ENCODE measurements around the gene SAPCD2.

The SAPCD2 gene

GRCh38 chr9:137112564-137113384 lies 42.4 kb upstream of the SAPCD2 start:
- H3K4me1 ChIP-seq (ENCODE audit: control insufficient read depth, insufficient read depth, low read length, unreplicated experiment): no peaks in the 10 kb centered on the region
- peak overlapping the region; percentile 53; the same call in 1 of the 2 replicates for H3K4me3 ChIP-seq (ENCODE audit: low read depth, low read length)
- no peaks in the 10 kb centered on the region for H3K27me3 ChIP-seq (ENCODE audit: insufficient read depth, low read length)
- H3K36me3 ChIP-seq (ENCODE audit: insufficient read depth, low read length): peaks cover 3% of the 10 kb centered on the region; the same call in 1 of the 2 replicates
- no peak overlapping the region for H3K27ac ChIP-seq (ENCODE audit: low read depth, low read length)
- H3K79me2 ChIP-seq (ENCODE audit: control insufficient read depth, insufficient read depth, low read length, unreplicated experiment): peaks cover 5% of the 10 kb centered on the region
- H2AFZ ChIP-seq (ENCODE audit: low read length, unreplicated experiment): no peak overlapping the region

GRCh38 chr9:137111788-137112563 lies 41.6 kb upstream of the SAPCD2 start:
- Histone ChIP-seq H3K27ac (ENCODE audit: low read depth, low read length) (no peak overlapping the region), H3K4me1 (ENCODE audit: control insufficient read depth, insufficient read depth, low read length, unreplicated experiment) (no peaks in the 10 kb centered on the region), H2AFZ (ENCODE audit: low read length, unreplicated experiment) (no peak overlapping the region), H3K36me3 (ENCODE audit: insufficient read depth, low read length) (peaks cover 3% of the 10 kb centered on the region; the same call in 1 of the 2 replicates), H3K27me3 (ENCODE audit: insufficient read depth, low read length) (no peaks in the 10 kb centered on the region), H3K4me3 (ENCODE audit: low read depth, low read length) (no peak overlapping the region), H3K79me2 (ENCODE audit: control insufficient read depth, insufficient read depth, low read length, unreplicated experiment) (peaks cover 5% of the 10 kb centered on the region)

DNA sequence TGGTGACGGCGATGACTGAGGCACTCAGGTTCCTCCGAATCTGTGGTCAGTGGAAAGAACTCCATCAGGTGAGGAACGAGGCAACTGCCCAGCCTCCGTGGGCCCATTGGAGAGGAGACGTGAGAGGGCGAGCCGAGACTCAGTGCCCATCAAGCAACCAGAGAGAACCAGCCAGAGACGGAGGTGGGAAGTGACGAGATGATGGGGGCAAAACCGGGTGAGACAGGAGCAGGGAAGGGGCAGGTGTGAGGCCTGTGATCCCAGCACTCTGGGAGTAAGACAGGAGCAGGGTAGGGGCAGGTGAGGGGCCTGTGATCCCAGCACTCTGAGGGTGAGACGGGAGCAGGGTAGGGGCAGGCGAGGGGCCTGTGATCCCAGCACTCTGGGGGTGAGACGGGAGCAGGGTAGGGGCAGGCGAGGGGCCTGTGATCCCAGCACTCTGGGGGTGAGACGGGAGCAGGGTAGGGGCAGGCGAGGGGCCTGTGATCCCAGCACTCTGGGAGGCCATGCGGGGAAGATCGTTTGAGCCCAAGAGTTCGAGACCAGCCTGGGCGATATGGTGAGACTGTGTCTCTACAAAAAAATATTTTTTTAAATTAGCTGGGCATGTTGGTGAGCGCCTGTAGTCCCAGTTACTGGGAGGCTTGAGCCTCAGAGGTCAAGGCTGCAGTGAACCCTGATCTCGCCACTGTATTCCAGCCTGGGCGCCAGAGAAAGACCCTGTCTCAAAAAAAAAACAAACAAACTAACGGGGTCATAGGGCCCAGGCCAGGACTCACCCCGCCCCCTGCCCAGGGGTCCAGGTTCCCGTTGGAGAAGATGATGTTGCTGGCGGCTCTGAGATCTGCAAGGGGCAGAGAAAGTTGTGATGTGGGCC lies 40.8 kb upstream of the SAPCD2 start:
- no peaks in the 10 kb centered on the region for H3K4me1 ChIP-seq (ENCODE audit: control insufficient read depth, insufficient read depth, low read length, unreplicated experiment)
- no peak overlapping the region for H2AFZ ChIP-seq (ENCODE audit: low read length, unreplicated experiment)
- H3K27ac ChIP-seq (ENCODE audit: low read depth, low read length): no peak overlapping the region
- peaks cover 5% of the 10 kb centered on the region for H3K79me2 ChIP-seq (ENCODE audit: control insufficient read depth, insufficient read depth, low read length, unreplicated experiment)
- H3K4me3 ChIP-seq (ENCODE audit: low read depth, low read length): no peak overlapping the region
- H3K36me3 ChIP-seq (ENCODE audit: insufficient read depth, low read length): peaks cover 3% of the 10 kb centered on the region; the same call in 1 of the 2 replicates
- no peaks in the 10 kb centered on the region for H3K27me3 ChIP-seq (ENCODE audit: insufficient read depth, low read length)

GRCh38 chr9:137110147-137110910 lies 40.0 kb upstream of the SAPCD2 start:
- Histone ChIP-seq H2AFZ (ENCODE audit: low read length, unreplicated experiment) (no peak overlapping the region), H3K36me3 (ENCODE audit: insufficient read depth, low read length) (peaks cover 3% of the 10 kb centered on the region; the same call in 1 of the 2 replicates), H3K27ac (ENCODE audit: low read depth, low read length) (no peak overlapping the region), H3K4me3 (ENCODE audit: low read depth, low read length) (no peak overlapping the region), H3K4me1 (ENCODE audit: control insufficient read depth, insufficient read depth, low read length, unreplicated experiment) (no peaks in the 10 kb centered on the region), H3K27me3 (ENCODE audit: insufficient read depth, low read length) (no peaks in the 10 kb centered on the region), H3K79me2 (ENCODE audit: control insufficient read depth, insufficient read depth, low read length, unreplicated experiment) (peaks cover 5% of the 10 kb centered on the region)

DNA sequence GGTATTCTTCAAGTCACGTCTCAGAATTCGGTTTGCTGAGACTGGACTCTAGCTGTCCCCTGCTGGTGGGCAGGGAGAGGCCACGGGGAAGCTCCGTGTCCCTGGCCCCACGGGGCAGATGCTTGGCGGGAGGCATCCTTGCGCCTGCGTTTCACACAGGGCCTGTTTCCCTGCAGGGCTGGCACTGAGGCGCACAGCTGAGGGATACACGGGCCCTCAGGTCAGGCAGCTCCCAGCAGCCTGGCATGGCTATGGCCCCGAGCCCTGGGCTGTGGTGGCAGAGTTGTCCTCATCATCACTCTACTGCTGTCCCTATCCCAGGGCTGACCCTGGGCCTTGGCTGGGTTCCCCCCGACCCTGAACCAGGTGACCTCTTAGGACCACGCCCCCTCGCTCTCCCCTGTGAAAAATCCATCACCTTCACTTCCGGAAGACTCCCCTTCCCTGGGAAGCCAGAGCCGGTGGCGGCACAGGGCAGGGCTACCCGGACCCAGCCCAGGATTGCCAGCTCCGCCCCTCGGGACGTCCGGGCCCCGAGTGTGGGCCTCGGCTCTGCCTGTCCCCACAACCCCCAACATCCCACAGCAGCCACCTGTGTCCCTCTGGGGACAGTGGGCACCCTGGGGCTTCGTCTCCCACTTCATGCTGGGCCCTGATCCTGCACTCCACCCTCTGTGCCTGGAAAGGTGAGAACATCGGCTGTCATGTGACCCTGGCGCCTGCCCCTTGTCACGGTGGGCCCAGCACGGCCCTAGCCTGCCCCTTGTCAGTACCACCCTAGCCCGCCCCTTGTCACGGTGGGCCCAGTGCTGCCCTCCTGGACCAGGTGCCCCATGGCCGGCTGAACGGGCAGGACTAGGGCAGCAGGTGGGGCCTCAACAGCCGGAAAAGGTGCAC lies 39.1 kb upstream of the SAPCD2 start:
- peaks cover 5% of the 10 kb centered on the region for H3K79me2 ChIP-seq (ENCODE audit: control insufficient read depth, insufficient read depth, low read length, unreplicated experiment)
- H3K4me1 ChIP-seq (ENCODE audit: control insufficient read depth, insufficient read depth, low read length, unreplicated experiment): no peaks in the 10 kb centered on the region
- H2AFZ ChIP-seq (ENCODE audit: low read length, unreplicated experiment): no peak overlapping the region
- peaks cover 3% of the 10 kb centered on the region; the same call in 1 of the 2 replicates for H3K36me3 ChIP-seq (ENCODE audit: insufficient read depth, low read length)
- no peak overlapping the region for H3K4me3 ChIP-seq (ENCODE audit: low read depth, low read length)
- H3K27me3 ChIP-seq (ENCODE audit: insufficient read depth, low read length): no peaks in the 10 kb centered on the region
- H3K27ac ChIP-seq (ENCODE audit: low read depth, low read length): no peak overlapping the region

GRCh38 chr9:137108608-137109249 lies 38.4 kb upstream of the SAPCD2 start:
- H3K36me3 ChIP-seq (ENCODE audit: insufficient read depth, low read length): peaks cover 6% of the 10 kb centered on the region; the same call in 1 of the 2 replicates
- no peak overlapping the region for H2AFZ ChIP-seq (ENCODE audit: low read length, unreplicated experiment)
- H3K4me1 ChIP-seq (ENCODE audit: control insufficient read depth, insufficient read depth, low read length, unreplicated experiment): no peaks in the 10 kb centered on the region
- no peaks in the 10 kb centered on the region for H3K27me3 ChIP-seq (ENCODE audit: insufficient read depth, low read length)
- H3K79me2 ChIP-seq (ENCODE audit: control insufficient read depth, insufficient read depth, low read length, unreplicated experiment): peaks cover 5% of the 10 kb centered on the region
- H3K27ac ChIP-seq (ENCODE audit: low read depth, low read length): no peak overlapping the region
- no peak overlapping the region for H3K4me3 ChIP-seq (ENCODE audit: low read depth, low read length)

GRCh38 chr9:137107982-137108381 lies 37.6 kb upstream of the SAPCD2 start:
- H3K36me3 ChIP-seq (ENCODE audit: insufficient read depth, low read length): peaks cover 13% of the 10 kb centered on the region; the same call in 1 of the 2 replicates

DNA sequence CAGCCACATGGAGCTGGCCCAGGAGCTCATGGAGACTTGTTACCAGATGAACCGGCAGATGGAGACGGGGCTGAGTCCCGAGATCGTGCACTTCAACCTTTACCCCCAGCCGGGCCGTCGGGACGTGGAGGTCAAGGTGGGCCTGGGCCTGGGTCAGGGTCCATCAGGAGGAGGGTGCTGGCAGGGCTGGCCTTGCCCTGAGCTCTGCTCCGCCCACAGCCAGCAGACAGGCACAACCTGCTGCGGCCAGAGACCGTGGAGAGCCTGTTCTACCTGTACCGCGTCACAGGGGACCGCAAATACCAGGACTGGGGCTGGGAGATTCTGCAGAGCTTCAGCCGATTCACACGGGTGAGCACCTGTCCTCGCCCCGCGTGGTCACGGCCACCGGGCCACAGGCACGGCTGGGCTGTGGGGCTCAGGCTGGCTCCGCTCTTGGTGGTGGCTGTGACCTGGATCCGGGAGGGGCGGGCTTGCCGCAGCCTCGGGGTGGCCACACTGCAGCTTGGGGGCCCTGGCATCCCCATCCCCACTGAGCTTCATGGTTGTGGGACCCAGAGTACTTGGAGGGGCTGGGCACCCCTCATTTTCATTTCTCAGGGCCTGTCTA lies 37.1 kb upstream of the SAPCD2 start:
- Histone ChIP-seq H3K27ac (ENCODE audit: low read depth, low read length) (no peak overlapping the region), H3K27me3 (ENCODE audit: insufficient read depth, low read length) (no peaks in the 10 kb centered on the region), H2AFZ (ENCODE audit: low read length, unreplicated experiment) (no peak overlapping the region), H3K79me2 (ENCODE audit: control insufficient read depth, insufficient read depth, low read length, unreplicated experiment) (no peaks in the 10 kb centered on the region), H3K36me3 (ENCODE audit: insufficient read depth, low read length) (peaks cover 19% of the 10 kb centered on the region), H3K4me1 (ENCODE audit: control insufficient read depth, insufficient read depth, low read length, unreplicated experiment) (no peaks in the 10 kb centered on the region), H3K4me3 (ENCODE audit: low read depth, low read length) (no peak overlapping the region)

More at GRCh38 chr9:137107982-137108381, 37.6 kb upstream of the SAPCD2 start:
- Histone ChIP-seq H3K79me2 (ENCODE audit: control insufficient read depth, insufficient read depth, low read length, unreplicated experiment) (no peaks in the 10 kb centered on the region), H3K27me3 (ENCODE audit: insufficient read depth, low read length) (no peaks in the 10 kb centered on the region), H3K27ac (ENCODE audit: low read depth, low read length) (no peak overlapping the region), H3K4me3 (ENCODE audit: low read depth, low read length) (no peak overlapping the region), H2AFZ (ENCODE audit: low read length, unreplicated experiment) (no peak overlapping the region), H3K4me1 (ENCODE audit: control insufficient read depth, insufficient read depth, low read length, unreplicated experiment) (no peaks in the 10 kb centered on the region)
